Measurements from ENCODE around the gene RAD51B.

- TF ChIP-seq, protein P1, sequence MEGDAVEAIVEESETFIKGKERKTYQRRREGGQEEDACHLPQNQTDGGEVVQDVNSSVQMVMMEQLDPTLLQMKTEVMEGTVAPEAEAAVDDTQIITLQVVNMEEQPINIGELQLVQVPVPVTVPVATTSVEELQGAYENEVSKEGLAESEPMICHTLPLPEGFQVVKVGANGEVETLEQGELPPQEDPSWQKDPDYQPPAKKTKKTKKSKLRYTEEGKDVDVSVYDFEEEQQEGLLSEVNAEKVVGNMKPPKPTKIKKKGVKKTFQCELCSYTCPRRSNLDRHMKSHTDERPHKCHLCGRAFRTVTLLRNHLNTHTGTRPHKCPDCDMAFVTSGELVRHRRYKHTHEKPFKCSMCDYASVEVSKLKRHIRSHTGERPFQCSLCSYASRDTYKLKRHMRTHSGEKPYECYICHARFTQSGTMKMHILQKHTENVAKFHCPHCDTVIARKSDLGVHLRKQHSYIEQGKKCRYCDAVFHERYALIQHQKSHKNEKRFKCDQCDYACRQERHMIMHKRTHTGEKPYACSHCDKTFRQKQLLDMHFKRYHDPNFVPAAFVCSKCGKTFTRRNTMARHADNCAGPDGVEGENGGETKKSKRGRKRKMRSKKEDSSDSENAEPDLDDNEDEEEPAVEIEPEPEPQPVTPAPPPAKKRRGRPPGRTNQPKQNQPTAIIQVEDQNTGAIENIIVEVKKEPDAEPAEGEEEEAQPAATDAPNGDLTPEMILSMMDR (IDR thresholded peaks at IDR 0.05), result no peak
- no peak for TF ChIP-seq POLR2A (IDR thresholded peaks at IDR 0.05)
Observed at GRCh38 chr14:67965696-67966095, 146.1 kb downstream of the RAD51B start.
